Glutamatergic neuron (in vitro differentiated cells): ENCODE measurements around the gene UBE2Q1. TPM values are rescaled to one million over a fixed set of nuclear protein-coding genes. Genes with fewer than 3 reads are reported as not detected.

Experiments used
- DNase-seq: peaks from one replicate; pipeline ENCODE4 v3.0.0; 2022
- H3K27ac Mint-ChIP-seq: one replicate; pipeline ENCODE4 v1.8.0; 2020; ENCODE audit warnings: mild to moderate bottlenecking, mixed read lengths, inconsistent platforms; ENCODE audit not compliant: unreplicated experiment
- H3K27me3 Mint-ChIP-seq: one replicate; pipeline ENCODE4 v1.8.0; 2020; ENCODE audit warnings: mild to moderate bottlenecking, moderate library complexity, mixed read lengths, inconsistent platforms; ENCODE audit not compliant: unreplicated experiment
- H3K36me3 Mint-ChIP-seq: one replicate; pipeline ENCODE4 v1.8.0; 2020; ENCODE audit warnings: mild to moderate bottlenecking, mixed read lengths, inconsistent platforms; ENCODE audit not compliant: unreplicated experiment
- H3K4me1 Mint-ChIP-seq: one replicate; pipeline ENCODE4 v1.8.0; 2020; ENCODE audit warnings: mild to moderate bottlenecking, low read depth, mixed read lengths, inconsistent platforms; ENCODE audit not compliant: unreplicated experiment
- H3K4me3 Mint-ChIP-seq: one replicate; pipeline ENCODE4 v1.8.0; 2020; ENCODE audit warnings: mild to moderate bottlenecking, mixed read lengths, inconsistent platforms; ENCODE audit not compliant: unreplicated experiment
- H3K9me3 Mint-ChIP-seq: one replicate; pipeline ENCODE4 v1.8.0; 2020; ENCODE audit warnings: mild to moderate bottlenecking, moderate library complexity, mixed read lengths, inconsistent platforms; ENCODE audit not compliant: unreplicated experiment
- CTCF ChIP-seq: fragments of 200-600 bp; sonication (generic); IDR thresholded peaks from one replicate; pipeline ENCODE4 v1.5.0; 2021; ENCODE audit not compliant: partially characterized antibody, unreplicated experiment
- total RNA-seq: library from RNA; stranded (reverse); fragmentation: NEBNext Ultra II Directional; extraction: Animal tissue kit (Norgen Biotek cat#: 25700); gene quantifications from one replicate; pipeline ENCODE4 v1.2.1, GENCODE V29; 2021; ENCODE audit not compliant: unreplicated experiment

The UBE2Q1 gene
- total RNA-seq, 1 donor from 2014 or later: 80.5 TPM

GRCh38 chr1:154527192-154527591 is 31.3 kb downstream of the UBE2Q1 start:
- Mint-ChIP-seq H3K27me3 (no peaks in the 10 kb centered on the region), H3K9me3 (no peaks in the 10 kb centered on the region), H3K36me3 (no peaks in the 10 kb centered on the region), H3K4me3 (no peak overlapping the region), H3K27ac (no peak overlapping the region), H3K4me1 (no peaks in the 10 kb centered on the region)
- no peak for DNase-seq
- no peak for TF ChIP-seq CTCF

GRCh38 chr1:154524881-154525280 is 33.6 kb downstream of the UBE2Q1 start:
- DNase-seq: no peak
- no peak overlapping the region for H3K27ac Mint-ChIP-seq
- no peaks in the 10 kb centered on the region for H3K4me1 Mint-ChIP-seq
- no peak overlapping the region for H3K4me3 Mint-ChIP-seq
- no peak for TF ChIP-seq CTCF
- H3K9me3 Mint-ChIP-seq: no peaks in the 10 kb centered on the region
- no peaks in the 10 kb centered on the region for H3K27me3 Mint-ChIP-seq
- no peaks in the 10 kb centered on the region for H3K36me3 Mint-ChIP-seq

GRCh38 chr1:154521695-154522094 is 36.8 kb downstream of the UBE2Q1 start:
- peaks cover 2% of the 10 kb centered on the region for H3K27me3 Mint-ChIP-seq
- H3K9me3 Mint-ChIP-seq: no peaks in the 10 kb centered on the region
- TF ChIP-seq CTCF: no peak
- no peak overlapping the region for H3K4me3 Mint-ChIP-seq
- no peaks in the 10 kb centered on the region for H3K36me3 Mint-ChIP-seq
- no peak overlapping the region for H3K27ac Mint-ChIP-seq
- peaks cover 3% of the 10 kb centered on the region for H3K4me1 Mint-ChIP-seq
- no peak for DNase-seq

- Mint-ChIP-seq H3K4me3 (no peak overlapping the region), H3K9me3 (no peaks in the 10 kb centered on the region), H3K36me3 (no peaks in the 10 kb centered on the region), H3K27me3 (peaks cover 3% of the 10 kb centered on the region), H3K4me1 (peaks cover 3% of the 10 kb centered on the region), H3K27ac (no peak overlapping the region)
- TF ChIP-seq CTCF: no peak
- no peak for DNase-seq
These were observed 38.1 kb downstream of the UBE2Q1 start for GRCh38 chr1:154520333-154520732.

- DNase-seq: no peak
- Mint-ChIP-seq H3K9me3 (no peaks in the 10 kb centered on the region), H3K27me3 (peaks cover 3% of the 10 kb centered on the region), H3K36me3 (no peaks in the 10 kb centered on the region), H3K4me1 (peaks cover 3% of the 10 kb centered on the region), H3K27ac (no peak overlapping the region), H3K4me3 (no peak overlapping the region)
- TF ChIP-seq CTCF: no peak
These were observed 38.9 kb downstream of the UBE2Q1 start for GRCh38 chr1:154519591-154519991.
